Measurements from ENCODE around the gene CR1L.
A peak's percentile ranks its signal among the peaks of the same experiment; 100 is the strongest.
"Not testable (repeated sequence)": the region's sequence is repeated elsewhere in the genome, so short reads cannot be mapped to it uniquely, and the experiment has no call there.

The CR1L gene

GRCh38 chr1:207644852-207645634 is at the start of gene CR1L:
Gene CR1L, plus strand, starts transcription at chr1:207645133. Its CDS starts 101 bp downstream, at chr1:207645234.
- ATAC-seq: peak; percentile 92 to 96

GRCh38 chr1:207603777-207604176 is 41.2 kb upstream of the CR1L start:
- ATAC-seq: no peak

- no peak for ATAC-seq
Measured at GRCh38 chr1:207605444-207606361, 39.2 kb upstream of the CR1L start.

DNA sequence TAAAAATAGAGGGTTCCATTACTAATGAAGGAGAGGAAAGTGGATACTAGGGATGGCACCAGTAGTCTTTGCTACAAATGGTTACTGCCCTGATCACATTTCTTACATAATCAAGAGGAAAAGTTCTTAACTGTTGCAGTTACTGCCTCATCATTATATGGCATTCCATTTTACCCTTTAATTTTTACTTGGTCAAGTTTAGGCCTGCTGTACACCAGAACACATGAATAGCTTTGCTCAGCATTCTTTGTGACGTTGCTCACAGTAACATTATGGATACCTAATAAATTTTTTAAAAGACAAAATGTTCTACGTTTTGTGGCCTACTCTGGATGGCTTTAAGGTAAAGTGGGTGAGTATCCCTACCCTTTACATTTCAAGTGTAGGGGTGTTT is 38.6 kb upstream of the CR1L start:
- no peak for ATAC-seq

DNA sequence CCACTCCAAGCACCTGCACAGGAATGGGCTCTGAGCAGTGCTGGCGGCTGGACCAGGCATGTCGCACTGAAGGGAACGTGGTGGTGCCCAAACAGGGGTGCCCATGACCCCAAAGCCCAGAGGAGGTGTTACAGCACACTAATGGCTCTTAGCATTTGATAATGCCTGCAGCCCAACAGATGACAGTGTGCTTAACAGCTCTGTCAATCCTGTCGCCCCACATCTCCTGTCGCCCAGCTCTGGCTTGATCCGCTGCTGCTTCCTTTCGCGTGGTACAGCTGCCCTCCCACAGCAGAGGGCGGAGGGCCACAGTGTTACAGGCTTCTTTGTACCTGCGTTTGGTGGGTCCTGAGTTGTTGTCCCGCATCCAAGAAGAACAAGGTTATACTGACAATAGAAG is 32.2 kb upstream of the CR1L start:
- no peak for ATAC-seq

GRCh38 chr1:207619871-207620542 is 24.9 kb upstream of the CR1L start:
- ATAC-seq: peak; percentile 55 to 56

DNA sequence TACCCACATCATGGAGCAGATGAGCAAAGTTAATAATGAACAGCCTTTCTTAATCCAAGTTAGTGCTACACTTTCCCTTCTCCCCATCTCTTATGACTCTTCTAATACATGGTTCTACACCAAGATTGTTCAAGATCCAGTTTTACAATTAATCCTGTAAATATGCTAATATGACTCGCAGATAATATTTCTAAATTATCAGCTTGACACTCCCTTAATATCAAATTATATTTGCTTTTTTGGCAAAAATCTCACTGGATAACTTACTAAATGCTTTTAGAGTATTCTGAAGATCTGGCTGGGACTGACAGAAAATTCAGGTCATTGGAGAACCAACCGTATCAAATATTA is 24.4 kb upstream of the CR1L start:
- no peak for ATAC-seq

DNA sequence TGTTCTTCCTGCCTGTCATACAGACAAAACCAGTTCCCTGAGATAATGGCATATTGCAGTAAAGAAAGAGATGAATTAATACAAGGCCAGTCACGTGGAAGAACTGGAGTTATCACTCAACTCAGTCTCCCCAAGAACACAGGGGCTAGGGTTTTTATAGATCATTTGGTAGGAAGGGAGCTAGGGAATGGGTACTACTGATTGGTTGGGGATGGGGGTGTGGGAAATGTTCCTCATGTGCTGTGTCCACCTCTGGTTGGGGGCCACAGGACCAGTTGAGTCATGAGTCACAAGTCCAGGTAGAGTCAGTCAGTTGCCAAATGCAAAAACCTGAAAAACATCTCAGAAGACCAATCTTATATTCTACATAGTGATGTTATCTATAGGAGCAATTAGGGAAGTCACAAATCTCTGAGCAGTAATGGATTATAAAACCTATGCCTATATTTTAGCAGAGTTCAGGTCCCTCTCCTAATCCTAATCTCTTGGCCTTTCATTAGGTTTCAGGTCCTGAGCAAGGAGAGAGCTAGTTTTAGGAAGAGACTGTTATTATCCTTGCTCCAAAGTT is 19.3 kb upstream of the CR1L start:
- ATAC-seq: not testable (repeated sequence)

DNA sequence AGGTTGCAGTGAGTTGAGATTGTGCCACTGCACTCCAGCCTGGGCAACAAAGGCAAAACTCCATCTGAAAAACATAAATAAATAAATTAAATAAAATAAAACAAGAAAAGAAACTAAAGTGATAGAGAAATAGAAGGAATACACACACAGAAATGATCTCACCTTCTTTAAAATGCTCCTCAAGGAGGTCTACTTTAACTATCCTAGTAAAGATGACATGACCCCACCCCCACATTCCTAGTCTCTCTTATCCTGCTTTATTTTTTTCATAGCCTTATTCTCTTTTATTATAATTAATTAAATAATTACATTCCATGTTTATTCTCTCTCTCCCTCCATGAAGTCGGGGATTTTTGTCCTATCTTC is 18.0 kb upstream of the CR1L start:
- no peak for ATAC-seq

GRCh38 chr1:207627496-207627895 is 17.4 kb upstream of the CR1L start:
- no peak for ATAC-seq

DNA sequence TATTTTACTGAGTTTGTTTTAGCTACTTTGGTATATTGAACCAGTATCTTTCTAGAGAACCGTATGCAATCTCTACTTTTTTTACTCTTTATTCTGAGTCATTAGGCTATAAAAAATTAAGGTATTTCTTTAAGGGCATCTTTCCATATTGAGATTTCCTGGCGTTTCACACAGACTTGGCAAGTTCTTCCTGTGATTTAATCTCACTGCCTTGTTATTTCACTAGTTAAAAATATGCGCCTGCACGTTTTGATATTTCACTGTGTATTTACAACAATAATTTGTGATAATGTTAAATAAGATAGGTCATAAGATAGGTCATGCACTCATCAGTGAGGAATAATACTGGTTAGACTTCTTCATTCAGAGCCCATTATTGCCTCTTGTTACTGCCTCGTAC is 16.2 kb upstream of the CR1L start:
- ATAC-seq: no peak

DNA sequence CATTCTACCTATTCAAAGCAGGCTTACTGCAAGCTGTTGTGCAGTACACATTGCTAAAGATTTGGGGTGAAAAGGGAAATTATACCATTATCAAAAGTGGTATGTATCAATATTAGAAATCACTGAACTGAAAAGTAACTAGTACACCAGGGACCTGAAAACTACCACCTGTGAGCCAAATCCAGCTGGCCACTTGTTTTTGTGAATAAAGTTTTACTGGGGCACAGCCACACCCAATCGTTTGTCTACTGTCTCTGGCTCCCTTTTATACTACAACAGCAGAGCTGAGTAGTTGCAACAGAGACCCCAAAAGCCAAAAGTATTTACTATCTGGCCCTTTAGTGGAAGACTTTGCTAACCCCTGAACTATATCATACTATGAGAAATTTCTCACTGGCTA is 13.8 kb upstream of the CR1L start:
- no peak for ATAC-seq

GRCh38 chr1:207633226-207633625 is 11.7 kb upstream of the CR1L start:
- ATAC-seq: no peak

- ATAC-seq: not testable (repeated sequence)
Measured at GRCh38 chr1:207633699-207634289, 11.1 kb upstream of the CR1L start.

DNA sequence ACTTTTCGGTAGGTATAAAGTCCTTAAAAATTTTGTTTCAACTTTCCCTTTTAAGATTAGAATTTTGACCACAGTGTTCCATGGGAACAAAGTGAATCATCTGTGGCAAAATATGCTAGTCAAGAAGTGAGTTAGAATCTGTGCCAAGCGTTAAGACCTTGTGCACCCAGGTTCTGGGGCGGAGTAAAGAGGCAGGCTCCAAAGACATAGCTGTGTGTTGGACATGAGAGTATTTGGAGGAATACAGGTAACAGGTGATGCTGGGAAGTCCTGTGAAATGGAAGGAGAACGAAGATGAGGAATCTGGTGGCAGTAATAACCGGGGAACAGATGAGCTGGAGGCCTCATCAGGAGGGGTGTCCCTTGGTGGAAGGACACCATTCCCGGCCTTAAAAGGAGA is 10.6 kb upstream of the CR1L start:
- ATAC-seq: not testable (repeated sequence)

GRCh38 chr1:207635569-207636186 is 9.3 kb upstream of the CR1L start:
- not testable (repeated sequence) for ATAC-seq

GRCh38 chr1:207638487-207639145 is 6.3 kb upstream of the CR1L start:
- ATAC-seq: not testable (repeated sequence)

DNA sequence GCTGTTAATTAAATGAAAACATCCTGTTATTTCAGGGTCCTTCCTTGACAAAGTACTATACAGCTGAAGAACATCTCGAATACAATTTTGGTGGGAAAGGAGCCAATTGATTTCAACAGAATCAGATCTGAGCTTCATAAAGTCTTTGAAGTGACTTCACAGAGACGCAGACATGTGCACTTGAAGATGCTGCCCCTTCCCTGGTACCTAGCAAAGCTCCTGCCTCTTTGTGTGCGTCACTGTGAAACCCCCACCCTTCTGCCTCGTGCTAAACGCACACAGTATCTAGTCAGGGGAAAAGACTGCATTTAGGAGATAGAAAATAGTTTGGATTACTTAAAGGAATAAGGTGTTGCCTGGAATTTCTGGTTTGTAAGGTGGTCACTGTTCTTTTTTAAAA is 5.6 kb upstream of the CR1L start:
- not testable (repeated sequence) for ATAC-seq

DNA sequence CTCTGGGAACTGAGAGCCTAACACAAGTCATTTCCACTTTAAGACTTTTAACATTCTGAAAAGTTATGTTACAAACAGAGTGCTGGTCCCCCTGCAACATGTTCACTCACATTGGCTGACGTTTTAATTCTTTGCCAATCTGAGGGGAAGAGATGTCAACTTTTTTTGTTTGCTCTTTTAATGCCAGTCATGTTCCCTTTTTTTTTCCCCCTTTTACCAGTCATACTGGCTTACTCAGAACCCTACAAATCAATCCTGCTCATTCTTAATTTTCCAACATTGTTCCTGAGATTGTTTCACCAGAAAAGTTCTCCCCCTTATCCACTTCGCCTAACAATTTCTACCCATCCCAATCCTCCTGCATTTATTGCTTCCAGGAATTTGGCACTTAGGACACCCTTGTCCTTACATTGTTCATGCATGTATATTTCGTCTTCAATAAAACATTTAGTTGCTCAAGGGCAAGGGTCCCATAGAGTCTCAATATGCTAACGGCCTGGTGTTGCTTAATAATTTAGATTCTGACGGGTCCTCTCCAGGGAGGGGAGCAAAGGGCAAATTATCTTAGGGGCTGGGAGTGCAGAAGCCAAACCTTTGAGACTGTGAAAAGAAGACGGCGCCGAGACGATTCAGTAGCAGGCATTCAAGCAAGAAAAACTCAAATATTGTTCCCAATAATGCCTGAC is 624 bp upstream of the CR1L start:
- no peak for ATAC-seq

- ATAC-seq: no peak
Measured at GRCh38 chr1:207645635-207646081, 725 bp downstream of the CR1L start.

DNA sequence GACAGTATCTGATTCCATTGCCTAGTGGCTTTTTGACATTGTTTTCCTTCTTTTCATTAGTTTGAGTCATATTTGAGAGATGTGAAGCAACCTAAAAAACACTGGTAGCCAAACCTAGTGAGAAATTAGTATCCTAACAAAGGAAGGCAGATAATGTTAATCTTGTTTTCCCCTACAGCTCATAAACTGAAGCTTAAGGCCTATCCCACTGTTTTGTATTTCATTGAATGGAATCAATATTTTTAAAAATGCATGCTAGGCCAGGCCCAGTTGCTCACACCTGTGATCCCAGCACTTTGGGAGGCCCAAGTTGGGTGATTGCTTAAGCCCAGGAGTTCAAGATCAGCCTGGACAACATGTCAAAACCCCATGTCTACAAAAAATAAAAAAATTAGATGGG is 1.2 kb downstream of the CR1L start:
- no peak for ATAC-seq

All from activated CD4-positive, CD25-positive, alpha-beta regulatory T cell treated with anti-CD3 and anti-CD28 coated beads, Interleukin-2, amount 50 U/mL, for 24 hours (primary cell).